GM18505 (cell line): Measurements from ENCODE around the gene SH2D6.
A peak's percentile ranks its signal among the peaks of the same experiment; 100 is the strongest.
"Not testable (repeated sequence)": the region's sequence is repeated elsewhere in the genome, so short reads cannot be mapped to it uniquely, and the experiment has no call there.

Source experiments
- ATAC-seq: cut with Tn5 transposase; IDR thresholded peaks from one replicate; pipeline ENCODE4 v1.9.1; 2021; ENCODE audit not compliant: unreplicated experiment
- POLR2A ChIP-seq: IDR thresholded peaks from 4 replicates; pipeline ENCODE4 v1.6.1; 2011; ENCODE audit warnings: borderline replicate concordance; ENCODE audit not compliant: insufficient read depth, insufficient read length; ENCODE audit errors: extremely low read depth

The SH2D6 gene

DNA sequence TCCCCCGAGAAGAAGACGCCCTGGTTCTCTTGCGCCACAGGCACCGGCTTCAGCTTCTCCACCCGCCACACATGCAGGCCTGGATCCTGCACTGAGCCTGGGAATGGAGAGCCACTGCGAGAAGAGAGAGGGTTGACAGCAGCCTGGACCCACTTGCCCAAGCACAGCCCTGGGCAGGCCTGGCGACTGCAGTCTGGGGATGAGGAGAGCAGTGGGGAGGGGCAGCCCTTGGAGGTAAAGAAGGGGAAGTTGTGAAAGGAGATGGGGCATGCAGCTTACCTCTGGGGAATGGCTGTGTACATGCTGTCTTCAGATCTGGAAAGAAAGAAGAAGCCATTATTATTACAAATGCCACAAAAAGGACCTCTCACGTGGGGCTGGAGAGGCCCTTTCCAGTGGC is 16.7 kb upstream of the SH2D6 start:
- ATAC-seq: no peak
- no peak for TF ChIP-seq POLR2A

DNA sequence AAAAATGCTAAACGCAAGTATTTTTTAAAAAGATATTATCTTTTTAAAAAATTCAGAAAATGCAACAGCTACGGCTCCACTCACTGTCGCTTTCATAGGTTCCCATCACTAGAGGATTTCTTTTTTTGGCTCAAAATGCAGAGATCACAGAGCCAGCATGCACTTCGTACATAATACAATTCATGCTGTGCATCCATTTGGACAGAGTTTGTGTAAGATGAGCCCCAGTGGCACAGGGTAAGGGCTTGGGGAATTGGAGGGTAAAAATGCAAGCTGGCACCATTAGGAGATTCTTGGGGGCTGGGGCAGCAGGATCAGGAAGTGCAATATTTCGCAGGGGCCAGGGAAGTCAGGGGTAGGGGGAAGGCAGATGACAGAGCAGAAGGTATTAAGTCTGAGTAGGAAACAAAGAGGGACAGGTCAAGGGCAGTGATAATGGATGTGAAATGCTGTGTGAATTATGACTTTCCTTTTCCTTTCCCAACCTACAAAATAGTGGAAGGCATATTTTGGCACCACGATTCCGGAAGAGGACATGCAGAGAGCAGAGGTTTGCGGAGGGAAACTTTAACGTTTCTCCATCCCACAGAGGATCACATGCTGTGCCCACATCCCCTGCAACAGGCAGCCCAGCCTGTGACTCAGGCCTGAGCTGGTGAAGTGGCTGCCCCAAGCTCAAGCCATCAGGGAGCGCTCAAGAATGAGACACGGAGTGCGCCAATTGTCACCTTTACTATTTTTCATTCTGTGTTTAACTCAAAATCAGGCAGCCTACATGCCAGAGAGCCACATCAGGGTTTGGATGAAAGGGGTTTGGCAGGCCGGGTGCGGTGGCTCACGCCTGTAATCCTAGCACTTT is 13.1 kb upstream of the SH2D6 start:
- peak; percentile 29 for TF ChIP-seq POLR2A
- no peak for ATAC-seq

DNA sequence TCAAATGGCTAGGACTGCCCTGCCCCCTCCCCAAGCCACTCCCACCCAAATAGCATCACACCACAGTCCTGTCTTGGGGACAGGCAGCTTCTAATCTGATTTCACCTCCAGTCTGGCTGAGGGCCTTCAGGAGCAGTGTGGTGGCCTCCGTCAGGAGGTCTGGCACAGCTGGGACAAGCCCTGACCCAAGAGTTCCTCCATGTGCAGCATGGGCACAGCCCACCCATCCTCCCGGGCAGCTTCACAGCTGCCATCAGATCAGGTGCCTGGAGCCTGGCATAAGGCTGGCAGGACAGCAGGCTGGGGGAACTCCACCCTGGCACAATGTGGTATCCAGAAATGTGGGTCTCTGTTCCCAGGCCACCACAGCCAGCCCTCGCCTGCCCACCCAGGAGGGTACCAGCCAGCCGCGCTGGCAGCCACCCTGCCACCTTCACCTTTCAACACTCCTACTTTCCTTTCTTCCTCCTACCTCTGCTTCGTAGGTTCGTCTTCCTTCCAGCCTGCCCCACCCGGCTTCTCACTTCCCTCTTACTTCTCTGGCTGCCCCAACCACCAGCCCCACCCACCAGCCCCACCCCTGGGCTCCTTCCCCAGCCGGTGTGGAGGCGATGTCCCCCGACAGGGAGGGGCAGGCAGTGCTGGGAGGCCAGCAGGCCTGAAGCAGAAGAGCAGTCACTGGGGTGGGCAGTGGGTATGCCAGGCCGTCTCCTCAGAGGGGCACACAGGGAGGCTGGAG is 8.5 kb upstream of the SH2D6 start, which contains the start of gene CAPG:
Gene CAPG (minus strand): TSS at position 522 of the 739 bp plus-strand sequence. CDS start 8,221 bp downstream, outside the sequence.
- peak; percentile 63 for ATAC-seq
- peak; percentile 62 for TF ChIP-seq POLR2A

DNA sequence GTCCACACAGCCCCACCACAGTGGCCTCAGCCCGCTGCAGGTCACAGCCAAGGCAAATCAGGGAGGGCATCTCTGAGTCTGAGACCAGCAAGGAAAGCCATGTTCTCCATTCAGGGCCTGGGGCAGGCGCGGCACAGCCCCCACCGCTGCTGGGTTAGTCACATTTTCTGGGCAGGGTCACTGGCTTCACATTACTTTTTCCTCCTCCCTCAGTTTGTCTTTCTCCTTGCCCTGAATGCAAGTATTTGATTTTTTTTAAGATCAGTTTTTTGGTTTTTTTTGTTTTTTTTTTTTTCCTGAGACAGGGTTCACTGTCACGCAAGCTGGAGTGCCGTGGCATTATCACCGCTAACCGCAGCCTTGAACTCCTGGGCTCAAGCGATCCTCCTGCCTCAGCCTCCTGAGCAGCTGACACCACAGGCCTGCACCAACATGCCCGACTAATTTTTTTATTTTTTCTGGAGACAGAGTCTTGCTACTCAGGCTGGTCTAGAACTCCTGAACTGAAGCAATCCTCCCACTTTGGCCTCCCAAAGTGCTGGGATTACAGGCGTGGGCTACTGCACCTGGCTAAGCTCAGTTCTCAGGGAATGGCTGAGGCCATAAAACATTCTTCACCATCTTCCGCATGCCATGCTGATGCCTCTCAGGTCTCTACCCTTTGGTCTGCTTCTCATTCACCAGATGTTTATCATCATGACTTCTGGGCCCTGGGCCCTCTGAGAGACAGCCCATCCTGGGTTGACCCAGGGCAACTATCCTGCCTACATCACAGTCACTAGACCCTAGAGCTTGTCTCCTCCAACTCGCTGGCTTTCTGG is 7.7 kb upstream of the SH2D6 start:
- no peak for TF ChIP-seq POLR2A
- peak; percentile 7 for ATAC-seq

DNA sequence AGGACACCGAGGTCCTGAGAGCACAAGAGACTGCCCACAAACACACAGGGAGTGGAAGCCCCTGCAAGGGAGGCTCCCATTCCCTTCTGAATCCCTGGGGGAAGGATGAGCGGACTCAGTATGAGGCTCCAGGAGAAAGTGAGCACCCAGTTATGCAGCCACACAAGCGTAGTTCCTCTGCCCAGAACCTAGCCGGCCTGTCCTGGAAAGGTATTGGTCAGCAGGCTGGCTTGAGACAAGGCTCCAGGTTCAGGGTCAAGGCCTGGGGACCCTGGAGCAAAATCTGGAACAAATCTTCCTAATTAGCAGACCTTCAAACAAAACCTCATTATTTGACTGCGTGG is 7.1 kb upstream of the SH2D6 start:
- no peak for ATAC-seq

DNA sequence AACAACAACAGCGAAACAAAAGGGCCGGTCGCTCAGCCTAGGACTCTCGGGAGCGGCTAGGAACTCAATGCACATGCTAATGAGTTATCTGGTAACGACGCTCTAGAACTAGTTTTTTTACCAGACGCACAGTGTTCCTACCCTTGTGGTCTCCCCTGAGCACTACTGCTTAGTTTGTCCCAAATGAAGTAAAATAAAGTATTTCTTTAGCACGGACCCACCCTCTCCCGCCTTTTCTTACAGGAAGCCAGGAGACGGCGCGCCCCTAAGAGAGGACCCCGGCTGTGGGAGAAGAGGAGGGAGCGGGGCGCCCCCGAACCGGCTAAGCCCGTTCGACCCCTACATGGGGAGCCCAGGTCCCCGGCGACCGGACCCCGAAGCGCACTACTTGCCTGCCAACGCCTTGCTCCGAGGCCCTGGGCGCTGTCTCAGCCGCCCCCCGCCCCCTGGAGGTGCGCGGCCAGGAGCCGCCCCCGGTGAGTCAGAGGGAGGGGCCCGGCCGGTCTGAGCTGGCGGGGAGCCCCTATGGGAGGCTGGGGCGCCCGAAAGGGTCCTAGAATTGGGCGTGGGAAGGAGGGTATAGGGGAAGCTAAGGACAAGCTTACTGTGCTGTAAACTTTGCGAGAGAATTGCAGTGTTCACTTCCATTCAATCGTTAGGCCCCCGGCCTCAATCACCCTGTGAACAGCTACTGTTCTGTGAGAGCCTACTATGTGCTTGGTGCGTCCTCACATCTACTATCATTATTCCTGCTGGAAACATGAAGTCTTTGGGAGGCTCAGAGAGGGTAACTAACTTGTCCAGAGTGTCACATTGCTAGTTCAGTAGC is 4.7 kb upstream of the SH2D6 start:
- ATAC-seq: no peak
- TF ChIP-seq POLR2A: no peak

More for the DNA sequence above, 7.1 kb upstream of the SH2D6 start:
- TF ChIP-seq POLR2A: no peak

DNA sequence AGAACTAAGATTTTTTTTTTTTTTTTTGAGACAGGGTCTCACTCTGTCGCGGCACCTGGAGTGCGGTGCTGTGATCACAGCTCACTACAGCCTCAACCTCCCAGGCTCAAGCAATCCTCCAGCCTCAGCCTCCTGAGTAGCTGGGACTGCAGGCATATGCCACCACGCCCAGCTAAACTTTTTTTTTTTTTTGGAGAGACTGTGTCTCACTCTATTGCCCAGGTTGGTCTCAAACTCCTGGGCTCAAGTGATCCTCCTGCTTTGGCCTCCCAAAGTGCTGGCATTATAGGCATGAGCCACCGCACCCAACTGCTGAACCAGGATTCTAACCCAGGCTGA is 4.1 kb upstream of the SH2D6 start:
- ATAC-seq: not testable (repeated sequence)

DNA sequence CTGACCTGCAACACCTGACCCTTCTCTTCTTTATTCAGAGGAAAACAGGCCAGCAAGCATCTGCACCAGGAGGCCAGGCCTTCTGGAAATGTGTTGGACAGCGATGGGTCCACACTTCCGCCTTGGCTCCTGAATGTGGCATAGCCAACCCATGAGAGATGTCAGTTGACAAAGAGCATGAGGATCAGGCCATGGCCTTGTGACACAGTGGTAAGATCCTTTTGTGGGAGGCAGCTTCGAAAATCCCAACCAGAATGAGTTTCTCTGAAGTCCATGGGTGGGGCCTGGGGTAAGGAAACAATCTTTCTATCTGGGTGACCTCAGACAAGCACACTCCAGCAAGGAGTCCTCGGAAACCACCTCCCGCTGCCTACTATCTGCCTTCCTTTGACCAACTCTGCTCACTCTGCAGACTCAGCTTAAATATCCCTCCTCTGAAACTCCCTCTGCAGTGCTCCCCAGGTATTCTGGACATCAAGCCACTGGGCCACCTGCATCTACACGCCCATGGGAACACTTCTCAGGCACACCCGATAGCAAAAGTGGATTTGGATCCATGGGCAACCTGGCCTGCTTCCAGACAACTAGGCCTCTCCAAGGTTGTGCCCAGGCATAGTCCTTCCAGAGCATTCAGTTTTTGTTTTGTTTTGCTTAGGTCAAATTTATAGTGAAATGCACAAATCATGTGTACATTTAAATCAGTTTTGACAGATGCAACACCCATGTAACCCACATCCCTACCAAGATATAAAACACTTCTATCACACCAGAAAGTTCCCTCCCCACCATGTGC is 3.6 kb upstream of the SH2D6 start:
- no peak for ATAC-seq

DNA sequence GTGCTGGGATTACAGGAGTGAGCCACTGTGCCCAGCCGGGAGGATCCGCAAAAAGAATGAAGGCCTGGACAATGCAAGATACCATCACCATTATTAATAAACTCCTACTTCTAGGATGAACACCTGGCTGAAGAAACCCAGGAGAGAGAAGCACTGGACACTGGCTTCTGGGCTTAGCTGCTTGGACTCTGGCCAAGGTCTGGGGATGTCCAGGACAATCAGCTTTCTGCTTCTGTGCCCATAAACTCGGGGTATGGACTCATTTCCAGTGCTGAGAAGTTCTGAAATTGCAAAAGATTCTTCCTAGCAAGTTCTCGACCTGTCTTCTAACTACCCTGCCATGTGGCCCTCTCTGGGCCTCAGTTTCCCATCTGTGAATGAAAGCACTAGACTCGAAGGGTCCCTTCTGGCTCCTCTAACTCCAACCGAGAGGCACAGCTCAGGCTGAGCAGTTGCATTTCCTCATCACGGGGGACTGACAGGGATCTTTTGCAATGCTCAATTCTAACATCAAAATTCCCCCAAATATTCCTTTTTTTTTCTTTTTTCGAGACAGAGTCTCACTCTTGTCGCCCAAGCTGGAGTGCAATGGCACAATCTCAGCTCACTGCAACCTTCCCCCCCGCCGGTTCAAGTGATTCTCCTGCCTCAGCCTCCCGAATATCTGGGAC is 2.4 kb upstream of the SH2D6 start:
- TF ChIP-seq POLR2A: no peak
- ATAC-seq: no peak

More for the DNA sequence above, 3.6 kb upstream of the SH2D6 start:
- TF ChIP-seq POLR2A: no peak

DNA sequence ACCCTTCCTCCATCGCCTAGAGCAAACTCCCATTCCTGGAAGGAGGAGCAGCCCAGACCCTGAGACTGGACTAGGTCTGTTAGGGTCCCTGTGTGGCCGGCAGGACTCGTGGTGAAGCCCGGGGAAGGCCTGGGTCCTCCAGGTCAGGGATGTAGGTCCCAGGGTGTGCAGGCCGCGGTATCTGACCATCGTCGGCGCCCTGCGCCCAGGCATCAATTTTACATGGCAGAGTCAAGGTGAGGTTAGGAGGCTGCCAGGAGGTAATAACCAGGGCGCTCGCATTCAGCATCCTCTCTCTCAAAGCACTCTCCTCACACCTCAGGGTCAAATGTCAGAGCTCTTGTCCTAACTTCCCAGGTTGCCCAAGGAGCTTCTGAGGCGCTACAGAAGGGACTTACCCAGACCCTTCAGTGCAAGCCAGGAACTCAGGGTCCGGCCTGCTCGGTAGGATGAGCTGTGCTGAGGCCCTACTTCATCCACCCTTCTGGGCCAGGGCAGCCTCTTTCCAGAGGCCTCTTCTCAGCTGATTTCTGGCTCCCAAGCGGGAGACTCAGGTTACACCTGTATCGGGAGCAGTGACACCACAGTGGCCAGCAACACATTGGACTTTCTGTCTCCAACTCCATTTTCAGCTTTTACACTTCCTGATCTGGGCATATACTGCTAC is 628 bp downstream of the SH2D6 start:
- no peak for TF ChIP-seq POLR2A
- ATAC-seq: peak; percentile 3
